ENCODE measurements around the gene VPREB3.

Gene VPREB3

DNA sequence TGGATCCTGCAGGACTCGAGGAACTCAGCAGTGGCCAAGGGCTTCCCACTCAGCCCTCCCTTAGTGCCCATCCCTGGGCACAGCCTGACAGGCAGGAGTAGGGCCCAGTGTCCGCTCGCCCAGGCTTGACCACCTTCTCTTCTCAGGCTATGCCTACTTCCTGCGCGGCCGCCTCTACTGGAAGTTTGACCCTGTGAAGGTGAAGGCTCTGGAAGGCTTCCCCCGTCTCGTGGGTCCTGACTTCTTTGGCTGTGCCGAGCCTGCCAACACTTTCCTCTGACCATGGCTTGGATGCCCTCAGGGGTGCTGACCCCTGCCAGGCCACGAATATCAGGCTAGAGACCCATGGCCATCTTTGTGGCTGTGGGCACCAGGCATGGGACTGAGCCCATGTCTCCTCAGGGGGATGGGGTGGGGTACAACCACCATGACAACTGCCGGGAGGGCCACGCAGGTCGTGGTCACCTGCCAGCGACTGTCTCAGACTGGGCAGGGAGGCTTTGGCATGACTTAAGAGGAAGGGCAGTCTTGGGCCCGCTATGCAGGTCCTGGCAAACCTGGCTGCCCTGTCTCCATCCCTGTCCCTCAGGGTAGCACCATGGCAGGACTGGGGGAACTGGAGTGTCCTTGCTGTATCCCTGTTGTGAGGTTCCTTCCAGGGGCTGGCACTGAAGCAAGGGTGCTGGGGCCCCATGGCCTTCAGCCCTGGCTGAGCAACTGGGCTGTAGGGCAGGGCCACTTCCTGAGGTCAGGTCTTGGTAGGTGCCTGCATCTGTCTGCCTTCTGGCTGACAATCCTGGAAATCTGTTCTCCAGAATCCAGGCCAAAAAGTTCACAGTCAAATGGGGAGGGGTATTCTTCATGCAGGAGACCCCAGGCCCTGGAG lies 29.3 kb upstream of the VPREB3 start:
- no peak for DNase-seq

DNA sequence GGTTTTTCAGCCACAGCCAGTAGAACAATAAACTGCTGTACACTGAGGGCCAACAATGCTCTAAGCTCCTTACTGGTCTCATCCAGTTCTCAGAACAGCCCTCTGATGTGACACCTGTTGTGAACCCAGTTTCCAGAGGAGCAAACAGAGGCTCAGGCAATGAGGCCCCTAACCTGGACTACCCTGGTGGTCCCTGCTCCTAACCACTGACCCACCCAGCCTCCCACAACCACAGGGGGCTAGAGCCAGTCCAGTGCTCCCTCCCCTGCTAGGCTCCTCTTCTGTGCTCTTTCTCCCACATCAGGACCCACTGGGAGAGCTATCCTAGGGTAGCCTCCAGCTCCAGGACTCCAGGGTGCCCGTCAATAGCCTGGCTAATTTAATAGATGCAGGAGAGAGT lies 28.5 kb upstream of the VPREB3 start:
- no peak for DNase-seq

DNA sequence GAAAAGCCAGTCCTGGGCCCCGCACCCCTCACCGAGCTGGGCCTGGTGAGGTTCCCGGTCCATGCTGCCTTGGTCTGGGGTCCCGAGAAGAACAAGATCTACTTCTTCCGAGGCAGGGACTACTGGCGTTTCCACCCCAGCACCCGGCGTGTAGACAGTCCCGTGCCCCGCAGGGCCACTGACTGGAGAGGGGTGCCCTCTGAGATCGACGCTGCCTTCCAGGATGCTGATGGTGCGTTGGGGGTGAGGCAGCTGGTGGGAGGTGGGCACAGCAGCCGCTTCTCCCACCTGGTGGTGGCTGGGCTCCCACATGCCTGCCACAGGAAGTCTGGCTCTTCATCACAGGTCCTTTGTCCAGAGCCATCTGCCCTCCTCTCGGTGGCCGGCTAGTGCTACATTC lies 28.0 kb upstream of the VPREB3 start:
- DNase-seq, result no peak

DNA sequence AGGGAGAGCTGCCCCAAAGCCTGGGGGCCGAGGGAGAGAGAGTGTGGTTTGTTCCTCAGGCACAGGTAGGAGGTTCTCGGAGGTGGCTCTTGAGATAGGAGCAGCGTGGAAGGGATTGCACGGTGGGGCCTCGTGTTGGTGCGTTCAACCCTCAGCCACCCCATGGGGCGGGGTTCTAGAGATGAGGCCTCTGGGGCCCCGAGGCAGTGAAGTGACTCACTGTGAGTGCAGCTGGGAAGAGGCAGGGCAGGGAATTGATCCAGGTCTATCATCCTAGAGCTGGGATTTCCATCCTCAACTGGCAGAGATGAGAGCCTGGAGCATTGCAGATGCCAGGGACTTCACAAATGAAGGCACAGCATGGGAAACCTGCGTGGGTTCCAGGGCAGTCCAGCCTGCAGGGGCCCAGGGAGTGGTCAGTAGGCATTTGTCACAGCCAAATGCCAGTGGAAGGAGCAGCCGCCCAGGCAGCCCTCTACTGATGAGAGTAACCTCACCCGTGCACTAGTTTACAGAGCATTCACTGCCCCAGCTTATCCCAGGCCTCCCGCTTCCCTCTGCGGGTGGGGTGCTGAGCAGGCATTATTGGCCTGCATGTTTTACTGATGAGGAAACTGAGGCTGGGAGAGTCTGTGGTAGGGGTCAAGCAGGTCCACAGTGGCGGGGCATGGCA lies 27.4 kb upstream of the VPREB3 start:
- DNase-seq, result peak in 8 of 56 donors; percentile 20 to 49 (median 41)

DNA sequence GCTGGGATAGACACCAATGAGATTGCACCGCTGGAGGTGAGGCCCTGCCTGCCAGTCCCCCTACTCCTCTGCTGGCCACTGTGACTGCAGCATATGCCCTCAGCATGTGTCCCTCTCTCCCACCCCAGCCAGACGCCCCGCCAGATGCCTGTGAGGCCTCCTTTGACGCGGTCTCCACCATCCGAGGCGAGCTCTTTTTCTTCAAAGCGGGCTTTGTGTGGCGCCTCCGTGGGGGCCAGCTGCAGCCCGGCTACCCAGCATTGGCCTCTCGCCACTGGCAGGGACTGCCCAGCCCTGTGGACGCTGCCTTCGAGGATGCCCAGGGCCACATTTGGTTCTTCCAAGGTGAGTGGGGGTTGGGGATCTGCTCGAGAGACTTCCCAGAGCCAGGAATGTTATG lies 26.8 kb upstream of the VPREB3 start:
- peak in 54 of 56 donors; percentile 15 to 90 (median 75) for DNase-seq

DNA sequence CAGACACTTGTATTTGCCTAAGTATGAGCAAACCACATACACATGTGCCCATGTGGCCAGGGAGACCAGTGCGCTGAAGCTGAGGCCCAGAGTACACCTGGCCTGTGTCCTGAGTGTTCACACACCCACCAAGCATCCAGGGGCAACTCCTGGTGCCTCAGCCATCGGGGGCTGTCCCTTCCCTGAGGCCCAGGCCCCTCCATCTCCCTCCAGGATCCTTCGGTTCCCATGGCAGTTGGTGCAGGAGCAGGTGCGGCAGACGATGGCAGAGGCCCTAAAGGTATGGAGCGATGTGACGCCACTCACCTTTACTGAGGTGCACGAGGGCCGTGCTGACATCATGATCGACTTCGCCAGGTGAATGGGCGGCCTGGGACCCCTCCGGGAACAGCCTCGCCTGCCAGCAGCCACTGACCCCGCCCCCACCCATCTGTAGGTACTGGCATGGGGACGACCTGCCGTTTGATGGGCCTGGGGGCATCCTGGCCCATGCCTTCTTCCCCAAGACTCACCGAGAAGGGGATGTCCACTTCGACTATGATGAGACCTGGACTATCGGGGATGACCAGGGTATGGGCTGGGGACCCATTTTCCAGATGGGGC lies 26.0 kb upstream of the VPREB3 start:
- DNase-seq, result no peak

DNA sequence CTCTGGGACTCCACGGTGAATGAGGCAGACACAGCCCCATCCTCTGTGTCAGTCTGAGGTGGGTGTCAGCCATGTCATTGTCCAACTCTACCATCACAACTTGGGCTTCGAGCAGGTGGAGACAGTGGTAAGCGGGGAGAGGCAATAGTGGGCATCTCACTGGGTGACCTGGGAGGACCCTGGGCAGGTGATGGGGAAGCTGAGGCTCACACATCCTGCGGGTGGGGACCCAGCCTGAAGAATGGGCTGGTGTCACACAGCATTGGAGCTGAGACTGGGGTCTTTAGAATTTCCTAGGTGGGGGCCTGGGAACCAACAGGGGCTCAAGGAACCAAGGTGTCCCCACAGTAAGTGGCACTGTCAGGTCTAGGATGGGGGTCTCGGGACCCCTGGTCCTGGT lies 25.5 kb upstream of the VPREB3 start:
- no peak for DNase-seq

DNA sequence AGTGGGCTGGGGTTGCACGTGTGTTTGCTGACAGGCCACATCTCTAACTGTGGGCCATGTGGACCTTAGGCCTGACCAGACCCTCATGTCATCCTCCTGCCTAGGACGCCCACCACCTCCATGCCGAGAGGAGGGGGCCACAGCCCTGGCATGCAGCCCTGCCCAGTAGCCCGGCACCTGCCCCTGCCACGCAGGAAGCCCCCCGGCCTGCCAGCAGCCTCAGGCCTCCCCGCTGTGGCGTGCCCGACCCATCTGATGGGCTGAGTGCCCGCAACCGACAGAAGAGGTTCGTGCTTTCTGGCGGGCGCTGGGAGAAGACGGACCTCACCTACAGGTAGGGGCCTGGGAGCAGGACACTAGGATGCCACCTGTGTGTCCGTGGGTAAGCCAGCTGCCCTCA lies 24.9 kb upstream of the VPREB3 start:
- DNase-seq, result no peak

DNA sequence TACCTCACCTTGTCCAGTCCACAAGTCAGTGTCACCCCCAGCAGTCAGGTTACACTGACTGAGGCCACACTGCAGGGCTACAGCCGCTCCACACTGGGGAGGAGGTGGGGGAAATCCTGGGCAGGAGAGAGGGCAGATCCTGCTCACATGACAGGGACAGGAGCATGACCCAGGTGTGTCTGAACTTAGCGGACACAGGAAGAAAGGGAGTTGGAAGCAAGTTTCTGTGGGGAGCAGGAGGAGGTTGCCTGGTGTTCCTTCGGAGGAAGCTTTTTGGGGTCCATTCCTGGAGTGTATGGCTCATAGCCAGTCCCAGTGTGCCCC lies 24.3 kb upstream of the VPREB3 start:
- no peak for DNase-seq

DNA sequence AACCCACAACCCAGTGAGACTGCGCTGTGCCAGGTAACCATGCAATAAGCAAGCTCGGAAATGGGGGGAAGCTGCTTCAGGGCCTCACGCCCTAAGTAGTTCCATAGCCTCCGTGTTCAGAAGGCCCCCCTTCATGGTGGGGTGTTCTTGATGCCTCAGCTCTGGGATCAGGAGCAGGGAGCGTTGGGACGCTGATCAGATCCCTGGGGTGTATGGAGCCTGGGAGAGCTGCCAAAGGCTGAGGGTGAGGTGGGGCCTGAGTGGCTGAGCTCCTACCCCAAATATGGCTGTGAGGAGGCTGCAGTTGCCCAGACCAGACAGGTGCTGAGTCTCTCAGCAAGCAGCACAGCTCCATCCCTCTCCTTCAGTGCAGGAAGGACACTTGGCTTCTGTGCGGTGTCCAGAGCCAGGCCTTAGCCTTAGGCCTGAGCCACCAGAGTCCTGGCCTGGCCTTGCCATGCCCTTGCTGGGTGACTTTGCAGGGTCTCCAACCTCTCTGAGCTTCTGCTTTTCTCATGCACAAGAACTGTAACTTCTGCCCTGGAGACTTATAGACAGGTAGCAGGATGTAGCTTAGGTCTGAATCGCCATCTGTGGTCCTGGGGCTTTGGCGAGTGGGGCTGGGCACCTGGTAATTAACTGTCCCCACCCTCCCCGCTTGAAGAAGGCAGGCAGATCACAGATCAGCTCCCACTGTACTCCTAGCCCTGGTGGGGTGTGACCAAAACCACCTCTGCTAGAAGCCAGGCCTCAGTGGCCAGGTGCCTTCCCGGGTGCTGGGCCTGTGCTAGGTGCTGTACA lies 23.8 kb upstream of the VPREB3 start:
- DNase-seq, result no peak

DNA sequence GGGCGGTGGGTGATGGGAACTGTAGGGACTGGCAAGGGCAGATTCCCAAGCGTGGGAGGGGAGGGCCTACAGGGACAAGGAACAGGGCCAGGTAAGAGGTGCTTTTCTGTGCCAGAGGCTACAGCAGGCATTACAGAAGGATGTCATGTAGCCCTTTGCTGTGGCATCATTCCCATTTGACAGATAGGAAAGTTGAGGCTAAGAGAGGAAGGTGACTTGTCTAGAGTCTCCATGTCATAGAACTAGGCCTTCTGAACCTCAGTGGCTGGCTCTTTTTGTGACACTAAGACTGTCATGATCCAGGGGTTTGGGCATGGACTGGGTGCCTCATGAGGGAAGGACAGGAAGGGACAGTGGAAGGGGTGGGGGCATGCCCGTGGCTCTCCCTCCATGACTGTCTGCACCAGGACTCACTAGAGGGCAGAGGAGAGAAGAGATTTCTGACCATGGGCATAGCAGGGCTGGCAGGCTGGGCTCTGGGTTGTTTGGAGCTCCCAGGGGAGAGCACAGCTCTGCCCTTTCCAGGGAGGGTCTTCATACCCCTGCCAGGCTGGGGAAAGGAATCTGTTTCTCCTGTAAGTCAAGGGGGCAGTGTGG lies 21.7 kb upstream of the VPREB3 start:
- no peak for DNase-seq

DNA sequence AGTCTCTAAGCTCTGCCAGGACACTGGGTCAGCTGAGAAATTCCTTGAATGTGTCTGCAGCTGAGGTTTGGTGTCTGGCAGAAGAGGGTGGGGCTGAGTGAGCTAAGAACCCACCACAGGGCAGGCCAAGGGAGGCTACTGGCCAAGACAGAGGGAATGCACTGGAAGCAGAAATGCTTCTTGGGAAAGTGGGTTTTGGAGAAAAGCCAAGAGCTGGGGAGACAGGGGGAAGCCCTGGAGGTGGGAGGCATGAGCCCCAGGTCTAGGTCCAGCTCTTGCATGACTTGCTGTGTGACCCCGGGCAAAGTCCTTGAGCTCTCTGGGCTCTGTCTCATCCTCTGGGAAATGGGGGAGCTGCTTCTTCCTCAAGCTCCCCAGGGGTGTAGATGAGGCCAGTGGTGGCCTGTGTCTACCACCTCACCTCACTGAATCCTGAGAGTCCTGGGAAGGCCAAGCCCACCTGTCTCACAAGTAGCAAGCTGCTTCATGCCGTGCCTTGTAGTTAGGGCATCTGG lies 20.8 kb upstream of the VPREB3 start:
- DNase-seq, result no peak

DNA sequence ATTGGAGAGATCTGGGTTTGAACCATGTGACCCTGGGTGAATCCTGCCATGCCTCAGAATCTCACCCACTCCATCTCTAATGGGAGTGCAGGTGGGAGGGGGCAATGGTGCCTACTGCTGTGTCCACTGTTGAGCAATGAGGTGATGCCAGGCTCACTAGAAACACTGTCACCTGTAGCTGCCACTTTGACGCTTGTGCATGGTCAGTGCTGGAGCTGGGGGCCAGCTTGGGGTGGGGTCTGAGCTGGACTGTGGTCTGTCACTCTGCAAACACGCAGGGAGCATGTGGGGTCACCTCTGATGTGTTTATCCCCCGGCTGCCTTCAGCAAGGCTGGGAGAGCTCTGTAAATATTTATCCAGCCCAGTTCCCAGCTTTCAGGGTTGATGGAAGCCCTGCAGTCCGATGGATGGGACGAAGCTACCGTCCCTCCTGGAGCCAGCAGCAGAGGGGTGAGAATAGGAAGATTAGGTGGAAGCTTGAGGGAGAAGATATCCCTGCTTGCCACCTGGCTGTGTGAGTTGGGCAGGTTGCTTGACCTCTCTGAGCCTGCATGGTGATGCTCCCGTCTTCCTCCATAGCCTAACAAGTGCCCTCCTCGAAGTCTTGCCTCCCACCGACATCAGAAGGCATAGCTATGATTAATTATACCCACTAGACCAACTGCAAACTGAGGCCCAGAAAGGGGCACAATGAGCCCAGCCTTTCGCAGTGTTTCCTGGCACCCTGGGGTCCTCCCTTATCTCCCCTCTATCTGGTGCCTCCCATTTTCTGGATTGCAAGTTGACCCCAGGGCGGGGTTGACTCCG lies 20.1 kb upstream of the VPREB3 start:
- no peak for DNase-seq

DNA sequence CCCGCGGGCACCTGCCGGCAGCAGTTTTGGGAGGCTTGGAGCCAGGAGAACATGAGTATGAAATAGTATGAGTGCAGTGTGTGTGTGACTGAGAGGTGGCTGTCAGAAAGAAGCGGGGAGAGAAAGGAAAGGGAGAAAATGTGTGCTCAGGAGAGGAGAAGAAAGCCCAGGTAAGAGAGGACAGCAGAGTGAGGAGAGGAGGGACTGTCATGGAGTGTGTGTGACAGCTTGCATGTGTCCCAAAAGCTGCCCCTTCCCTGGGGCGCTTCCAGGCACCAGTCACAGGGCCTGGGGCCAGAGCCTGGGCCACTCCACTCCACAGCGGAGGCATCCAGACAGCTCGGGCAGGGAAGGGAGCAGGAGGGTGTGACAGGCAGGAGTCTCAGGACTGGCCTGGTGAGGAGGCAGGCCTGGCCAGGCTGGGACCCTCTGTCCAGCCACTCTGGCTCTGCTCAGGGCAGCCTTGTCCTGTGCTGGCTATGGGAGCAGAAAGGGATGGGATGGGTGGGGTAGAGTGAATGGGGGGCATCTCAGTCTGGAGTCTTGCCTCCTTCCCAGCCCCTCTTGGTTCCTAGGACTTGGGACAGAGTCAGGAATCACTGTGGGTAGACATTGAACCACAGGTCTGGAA lies 19.4 kb upstream of the VPREB3 start:
- no peak for DNase-seq

DNA sequence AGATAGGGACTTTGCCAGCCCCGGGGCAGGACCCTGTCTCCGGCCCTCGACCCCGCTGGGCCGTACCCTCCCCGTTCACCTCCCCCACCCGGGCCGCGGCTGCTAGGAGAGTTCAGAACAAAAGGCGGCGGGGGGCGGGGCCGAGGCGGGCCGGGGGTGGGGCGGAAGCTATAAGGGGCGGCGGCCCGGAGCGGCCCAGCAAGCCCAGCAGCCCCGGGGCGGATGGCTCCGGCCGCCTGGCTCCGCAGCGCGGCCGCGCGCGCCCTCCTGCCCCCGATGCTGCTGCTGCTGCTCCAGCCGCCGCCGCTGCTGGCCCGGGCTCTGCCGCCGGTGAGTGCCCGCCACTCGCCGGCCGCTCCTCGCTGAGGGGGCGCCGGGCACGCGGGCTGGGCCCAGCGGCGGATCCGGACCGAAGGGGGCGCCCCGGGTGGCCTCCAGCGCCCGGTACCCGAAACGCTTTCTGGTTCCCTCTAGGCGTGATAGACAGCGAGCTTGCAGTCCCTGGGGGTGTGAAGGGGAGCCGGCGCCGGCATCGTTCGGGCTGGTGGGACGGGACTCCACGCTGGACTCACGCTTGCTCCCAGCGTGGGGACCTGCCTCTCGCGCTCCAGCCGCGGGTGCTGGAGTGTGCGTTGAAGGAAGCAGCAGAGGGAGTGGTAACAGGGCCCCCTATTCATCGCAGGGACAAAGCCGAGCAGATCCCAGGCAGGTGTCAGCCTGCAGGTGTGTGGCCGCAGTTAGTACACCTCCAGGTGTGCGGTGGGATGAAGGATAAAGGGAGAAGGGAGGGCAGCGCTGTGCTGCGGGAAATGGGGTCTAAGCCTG lies 18.6 kb upstream of the VPREB3 start, which contains the start of gene MMP11:
TSS of gene MMP11 (plus strand) at position 201 of the 825 bp plus-strand sequence. CDS start at position 223, 22 bp downstream.
- peak in 8 of 56 donors; percentile 8 to 46 (median 16) for DNase-seq

DNA sequence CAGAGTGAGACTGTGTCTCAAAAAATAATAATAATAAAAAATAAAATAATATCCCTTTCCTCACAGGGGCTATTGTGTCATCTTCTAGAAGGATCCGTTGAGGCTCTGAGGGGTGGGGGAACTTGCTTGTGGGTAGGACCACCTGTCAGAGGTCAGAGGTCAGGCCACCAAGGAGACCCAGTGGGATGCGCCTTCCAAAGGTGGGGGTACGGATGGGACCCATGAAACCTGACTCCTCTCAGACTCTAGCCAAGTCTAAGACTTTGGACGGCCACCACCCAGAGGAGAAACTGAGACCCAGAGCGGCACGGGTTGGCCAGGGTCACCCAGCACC lies 18.1 kb upstream of the VPREB3 start:
- no peak for DNase-seq

DNA sequence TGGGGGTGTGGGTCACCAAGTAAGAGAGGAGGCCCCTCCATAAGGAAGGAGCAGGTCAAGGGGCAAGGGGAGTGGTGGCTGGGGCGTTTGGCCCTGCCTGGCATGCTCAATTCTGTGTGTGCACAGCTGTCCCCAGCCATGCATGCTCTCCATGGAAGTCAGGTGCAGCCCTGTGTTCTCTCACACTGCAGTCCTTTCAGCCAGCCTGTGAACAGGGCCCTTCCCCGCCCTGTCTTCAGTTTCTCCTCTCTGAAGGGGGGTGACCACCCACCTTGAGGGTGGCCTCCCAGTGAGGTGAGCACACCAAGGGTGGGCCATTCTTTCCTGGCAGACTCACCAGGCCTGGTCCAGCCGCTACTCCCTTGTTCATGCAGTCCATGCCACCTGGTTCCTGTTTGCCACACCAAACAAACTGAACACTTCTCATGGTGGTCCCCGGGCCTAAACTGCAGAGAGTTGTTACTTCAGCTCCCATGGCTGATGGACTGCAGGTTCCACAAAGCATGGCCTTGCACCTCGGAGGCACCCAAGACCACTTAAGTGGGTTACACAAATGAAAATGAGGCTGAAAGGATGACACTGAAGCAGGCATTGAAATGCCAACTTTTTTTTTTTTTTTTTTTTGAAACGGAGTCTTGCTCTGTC lies 15.2 kb upstream of the VPREB3 start:
- DNase-seq, result no peak
